HEK293 (cell line): Measurements from ENCODE around the gene CPEB2.

Source experiments
- CTCF ChIA-PET: fragments of 350-600 bp; formaldehyde crosslinking; extraction: SDS; loops from one replicate; lab custom pipeline; 2021; ENCODE audit warnings: antibody characterized with exemption; lab: Yijun Ruan, JAX
- POLR2A ChIA-PET: fragments of 300-600 bp; formaldehyde crosslinking; extraction: SDS; loops from one replicate; lab custom pipeline; 2020; ENCODE audit warnings: antibody characterized with exemption, inconsistent platforms; lab: Yijun Ruan, JAX
- H3K27ac ChIP-seq: fragments of 200-500 bp; sonication (Bioruptor generic); 2 replicates; pipeline ENCODE4 v1.5.1; 2014; ENCODE audit warnings: low read depth, low read length, control low read depth, inconsistent platforms; ENCODE audit errors: extremely low read depth
- H3K36me3 ChIP-seq, 2 experiments: fragments of 200-500 bp in 1 of 2; sonication (Bioruptor generic) in 1 of 2; 1 replicate in 1 of 2; 2 replicates in 1 of 2; pipeline ENCODE4 v1.5.1; 2014 to 2017; ENCODE audit warnings: inconsistent platforms in 2 of 2, low read length in 2 of 2; ENCODE audit not compliant: control insufficient read depth in 2 of 2, insufficient read depth in 1 of 2
- H3K4me1 ChIP-seq: fragments of 200-500 bp; sonication (Bioruptor generic); 2 replicates; pipeline ENCODE4 v1.5.1; 2014; ENCODE audit warnings: mild to moderate bottlenecking, low read length, inconsistent platforms; ENCODE audit not compliant: control insufficient read depth, insufficient read depth
- H3K4me3 ChIP-seq: 2 replicates; pipeline ENCODE4 v1.5.1; 2011; ENCODE audit warnings: low read depth, mild to moderate bottlenecking, control low read depth, low read length, moderate library complexity
- H3K9me3 ChIP-seq: fragments of 200-500 bp; sonication (Bioruptor generic); 2 replicates; pipeline ENCODE4 v1.5.1; 2014; ENCODE audit warnings: low read depth, low read length, inconsistent platforms; ENCODE audit not compliant: control insufficient read depth, insufficient read depth
- BCL11B ChIP-seq: fragments of 450-650 bp; formaldehyde crosslinking; IDR thresholded peaks from 2 replicates; pipeline ENCODE4 v1.5.1; 2016; ENCODE audit warnings: low read depth, missing biosample characterization, missing genetic modification characterization
- IKZF3 ChIP-seq: fragments of 450-650 bp; IDR thresholded peaks from 2 replicates; pipeline ENCODE4 v1.5.0; 2018; ENCODE audit warnings: missing biosample characterization, mild to moderate bottlenecking, missing genetic modification characterization, moderate library complexity
- KLF10 ChIP-seq: fragments of 450-650 bp; IDR thresholded peaks from 2 replicates; pipeline ENCODE4 v1.5.1; 2018; ENCODE audit warnings: missing biosample characterization, mild to moderate bottlenecking, missing genetic modification characterization
- KLF8 ChIP-seq: fragments of 450-650 bp; formaldehyde crosslinking; IDR thresholded peaks from 2 replicates; pipeline ENCODE4 v1.5.1; 2016; ENCODE audit warnings: missing biosample characterization, missing genetic modification characterization
- KLF9 ChIP-seq: fragments of 450-650 bp; formaldehyde crosslinking; IDR thresholded peaks from 2 replicates; pipeline ENCODE4 v1.5.1; 2016; ENCODE audit warnings: missing biosample characterization, missing genetic modification characterization, low read depth
- REPIN1 ChIP-seq: fragments of 450-650 bp; formaldehyde crosslinking; IDR thresholded peaks from 2 replicates; pipeline ENCODE4 v1.5.1; 2017; ENCODE audit warnings: missing biosample characterization, missing genetic modification characterization, low read depth
- ZBTB20 ChIP-seq: fragments of 450-650 bp; formaldehyde crosslinking; IDR thresholded peaks from 2 replicates; pipeline ENCODE4 v1.5.1; 2016; ENCODE audit warnings: missing biosample characterization, missing genetic modification characterization
- ZNF121 ChIP-seq: fragments of 450-650 bp; formaldehyde crosslinking; IDR thresholded peaks from 2 replicates; pipeline ENCODE4 v1.5.1; 2016; ENCODE audit warnings: missing biosample characterization, missing genetic modification characterization
- ZNF138 ChIP-seq: fragments of 450-650 bp; formaldehyde crosslinking; IDR thresholded peaks from 2 replicates; pipeline ENCODE4 v1.5.1; 2016; ENCODE audit warnings: missing biosample characterization, missing genetic modification characterization, borderline replicate concordance
- ZNF155 ChIP-seq: fragments of 450-650 bp; formaldehyde crosslinking; IDR thresholded peaks from 2 replicates; pipeline ENCODE4 v1.5.1; 2016; ENCODE audit warnings: missing biosample characterization, missing genetic modification characterization
- ZNF19 ChIP-seq: fragments of 450-650 bp; formaldehyde crosslinking; IDR thresholded peaks from 2 replicates; pipeline ENCODE4; 2016; ENCODE audit warnings: missing biosample characterization, missing genetic modification characterization, low read depth
- ZNF239 ChIP-seq: fragments of 450-650 bp; formaldehyde crosslinking; IDR thresholded peaks from 2 replicates; pipeline ENCODE4 v1.5.1; 2016; ENCODE audit warnings: missing biosample characterization, missing genetic modification characterization
- ZNF248 ChIP-seq: fragments of 450-650 bp; formaldehyde crosslinking; IDR thresholded peaks from 2 replicates; pipeline ENCODE4 v1.5.1; 2017; ENCODE audit warnings: missing biosample characterization, missing genetic modification characterization
- ZNF362 ChIP-seq: fragments of 450-650 bp; formaldehyde crosslinking; IDR thresholded peaks from 2 replicates; pipeline ENCODE4 v1.5.1; 2016; ENCODE audit warnings: missing biosample characterization, missing genetic modification characterization
- ZNF37A ChIP-seq: fragments of 450-650 bp; IDR thresholded peaks from 2 replicates; pipeline ENCODE4 v1.5.1; 2018; ENCODE audit warnings: missing biosample characterization, missing genetic modification characterization
- ZNF558 ChIP-seq: fragments of 450-650 bp; formaldehyde crosslinking; IDR thresholded peaks from 2 replicates; pipeline ENCODE4 v1.5.1; 2016; ENCODE audit warnings: missing biosample characterization, missing genetic modification characterization
- ZNF571 ChIP-seq: fragments of 450-650 bp; formaldehyde crosslinking; IDR thresholded peaks from 2 replicates; pipeline ENCODE4 v1.5.0; 2017; ENCODE audit warnings: missing biosample characterization, missing genetic modification characterization
- ZNF610 ChIP-seq: fragments of 450-650 bp; formaldehyde crosslinking; IDR thresholded peaks from 2 replicates; pipeline ENCODE4 v1.5.1; 2016; ENCODE audit warnings: missing biosample characterization, missing genetic modification characterization, borderline replicate concordance
- ZNF623 ChIP-seq: fragments of 450-650 bp; formaldehyde crosslinking; IDR thresholded peaks from 2 replicates; pipeline ENCODE4 v1.5.1; 2016; ENCODE audit warnings: missing biosample characterization, missing genetic modification characterization
- ZSCAN18 ChIP-seq: fragments of 450-650 bp; formaldehyde crosslinking; IDR thresholded peaks from 2 replicates; pipeline ENCODE4 v1.5.1; 2016; ENCODE audit warnings: missing biosample characterization, missing genetic modification characterization
- ZSCAN30 ChIP-seq: fragments of 450-650 bp; IDR thresholded peaks from 2 replicates; pipeline ENCODE4 v1.5.1; 2018; ENCODE audit warnings: missing biosample characterization, mild to moderate bottlenecking, missing genetic modification characterization, moderate library complexity
- ZXDB ChIP-seq: fragments of 450-650 bp; formaldehyde crosslinking; IDR thresholded peaks from 2 replicates; pipeline ENCODE4 v1.5.1; 2016; ENCODE audit warnings: missing biosample characterization, missing genetic modification characterization
- TF ChIP-seq, protein P1 (sequence below): fragments of 450-650 bp; formaldehyde crosslinking; IDR thresholded peaks from 2 replicates; pipeline ENCODE4 v1.5.1; 2017; ENCODE audit warnings: missing biosample characterization, missing genetic modification characterization

Gene CPEB2

GRCh38 chr4:14985843-14986242, 16.4 kb upstream of the CPEB2 start:
- H3K9me3 ChIP-seq: no peaks in the 10 kb centered on the region
- CTCF ChIA-PET: interaction anchor here (0.8 kb wide), 1 partner anchor 67 kb away, joined by 6 read pairs; no protein-coding TSS in a partner anchor
- no peak overlapping the region for H3K4me3 ChIP-seq
- TF ChIP-seq ZBTB20 (tag by site-specific recombination) (no peak), ZNF623 (no peak), ZNF155 (tag by site-specific recombination) (no peak), BCL11B (tag by site-specific recombination) (no peak), ZNF571 (tag by site-specific recombination) (no peak), ZNF239 (tag by site-specific recombination) (no peak), REPIN1 (tag by site-specific recombination) (no peak), ZNF362 (no peak)
- TF ChIP-seq, protein P1, sequence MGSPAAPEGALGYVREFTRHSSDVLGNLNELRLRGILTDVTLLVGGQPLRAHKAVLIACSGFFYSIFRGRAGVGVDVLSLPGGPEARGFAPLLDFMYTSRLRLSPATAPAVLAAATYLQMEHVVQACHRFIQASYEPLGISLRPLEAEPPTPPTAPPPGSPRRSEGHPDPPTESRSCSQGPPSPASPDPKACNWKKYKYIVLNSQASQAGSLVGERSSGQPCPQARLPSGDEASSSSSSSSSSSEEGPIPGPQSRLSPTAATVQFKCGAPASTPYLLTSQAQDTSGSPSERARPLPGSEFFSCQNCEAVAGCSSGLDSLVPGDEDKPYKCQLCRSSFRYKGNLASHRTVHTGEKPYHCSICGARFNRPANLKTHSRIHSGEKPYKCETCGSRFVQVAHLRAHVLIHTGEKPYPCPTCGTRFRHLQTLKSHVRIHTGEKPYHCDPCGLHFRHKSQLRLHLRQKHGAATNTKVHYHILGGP (tag by site-specific recombination): no peak
- no peak overlapping the region for H3K27ac ChIP-seq
- POLR2A ChIA-PET: no interaction called here
- H3K36me3 ChIP-seq: no peaks in the 10 kb centered on the region
- H3K4me1 ChIP-seq: no peaks in the 10 kb centered on the region

GRCh38 chr4:14987054-14987453, 15.2 kb upstream of the CPEB2 start:
- CTCF ChIA-PET: no interaction called here
- TF ChIP-seq ZNF558 (tag by site-specific recombination): no peak
- TF ChIP-seq ZNF239 (tag by site-specific recombination): no peak
- TF ChIP-seq KLF10 (tag by site-specific recombination): no peak
- TF ChIP-seq KLF8 (tag by site-specific recombination): no peak
- no peak for TF ChIP-seq BCL11B (tag by site-specific recombination)
- no peak for TF ChIP-seq ZNF623
- no peak for TF ChIP-seq ZSCAN30
- no peak for TF ChIP-seq ZNF37A (tag by site-specific recombination)
- TF ChIP-seq ZXDB (tag by site-specific recombination): no peak
- no peak for TF ChIP-seq ZNF248 (tag by site-specific recombination)
- no peak for TF ChIP-seq ZSCAN18 (tag by site-specific recombination)
- TF ChIP-seq ZNF121 (tag by site-specific recombination): no peak
- no peak for TF ChIP-seq IKZF3 (tag by site-specific recombination)
- TF ChIP-seq ZNF138 (tag by site-specific recombination): no peak
- TF ChIP-seq KLF9 (tag by site-specific recombination): no peak
- no peak for TF ChIP-seq ZNF610 (tag by site-specific recombination)
- TF ChIP-seq ZNF19 (tag by site-specific recombination): no peak
- TF ChIP-seq, all 188 proteins: peak for 0
- H3K27ac ChIP-seq: no peak overlapping the region
- H3K36me3 ChIP-seq: no peaks in the 10 kb centered on the region
- POLR2A ChIA-PET: no interaction called here
- H3K4me3 ChIP-seq: no peak overlapping the region
- H3K9me3 ChIP-seq: no peaks in the 10 kb centered on the region
- no peaks in the 10 kb centered on the region for H3K4me1 ChIP-seq
